Suppressor macrophage (primary cell): ENCODE results near the gene LCE1A.

Experiments
- DNase-seq, 4 experiments: peaks; one replicate each; pipeline ENCODE4 v3.0.0-alpha.2; 2020 to 2022

Gene LCE1A

DNA sequence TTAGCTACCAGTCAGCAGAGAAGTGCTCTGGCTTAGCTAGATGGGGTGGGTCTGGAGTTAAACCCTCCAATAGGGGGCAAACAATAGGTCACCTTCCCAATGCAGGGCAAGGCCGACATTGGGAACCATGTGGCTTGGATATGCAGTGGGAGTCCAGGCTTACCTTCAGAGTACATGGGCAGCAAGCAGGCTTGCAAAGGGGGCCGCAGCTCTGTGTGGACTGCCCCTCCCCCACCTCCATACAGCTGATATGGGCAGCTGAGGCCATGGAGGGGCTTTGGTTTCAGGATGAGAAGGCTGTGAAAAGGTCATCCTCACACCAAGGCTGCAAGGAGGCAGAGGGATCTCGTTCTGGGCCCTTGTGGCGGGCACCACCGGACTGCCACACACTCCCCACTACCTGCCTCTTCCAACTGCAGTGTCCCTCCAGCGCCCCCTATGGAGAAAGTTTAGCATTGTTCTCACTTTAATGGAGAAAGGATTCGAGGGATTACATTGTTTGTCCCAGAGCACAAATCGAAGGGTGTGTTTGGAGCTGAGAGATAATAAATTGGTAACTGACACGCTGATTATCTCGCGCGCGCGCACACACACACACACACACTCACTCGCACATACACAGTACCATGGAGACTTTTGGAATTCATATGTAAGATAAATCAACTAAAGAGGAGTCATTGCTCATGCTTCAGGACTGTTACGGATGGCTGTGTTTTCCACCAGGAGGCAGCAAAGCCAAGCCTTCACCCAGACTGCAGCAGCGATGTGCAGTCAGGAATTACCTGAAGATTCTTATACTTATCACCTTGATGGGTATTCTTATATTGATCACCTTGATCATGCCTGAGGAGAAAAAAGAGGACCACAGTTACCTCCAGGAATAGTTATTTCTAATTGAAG lies 43.8 kb downstream of the LCE1A start:
- peak; percentile 11 to 37 (median 30) for DNase-seq

GRCh38 chr1:152871731-152872126 lies 44.5 kb downstream of the LCE1A start:
- DNase-seq = no peak

DNA sequence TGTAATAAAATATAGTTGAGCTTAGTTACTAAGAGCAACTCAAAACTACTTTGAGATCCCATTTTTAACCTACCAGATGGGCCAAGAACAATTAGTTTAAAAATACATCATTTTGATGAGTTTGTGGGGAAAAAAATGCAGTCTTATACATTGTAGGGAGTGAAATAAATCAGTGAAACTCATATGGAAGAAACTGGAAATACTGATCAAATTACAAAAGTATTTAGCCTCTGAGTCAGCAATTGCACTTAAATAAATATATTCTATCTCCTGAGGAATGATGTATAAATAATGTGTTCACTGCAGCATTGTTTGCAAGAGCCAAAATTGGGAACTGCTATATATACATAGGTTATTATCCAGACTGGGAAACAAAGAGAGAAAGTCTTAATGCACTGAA lies 46.2 kb downstream of the LCE1A start:
- no peak for DNase-seq

DNA sequence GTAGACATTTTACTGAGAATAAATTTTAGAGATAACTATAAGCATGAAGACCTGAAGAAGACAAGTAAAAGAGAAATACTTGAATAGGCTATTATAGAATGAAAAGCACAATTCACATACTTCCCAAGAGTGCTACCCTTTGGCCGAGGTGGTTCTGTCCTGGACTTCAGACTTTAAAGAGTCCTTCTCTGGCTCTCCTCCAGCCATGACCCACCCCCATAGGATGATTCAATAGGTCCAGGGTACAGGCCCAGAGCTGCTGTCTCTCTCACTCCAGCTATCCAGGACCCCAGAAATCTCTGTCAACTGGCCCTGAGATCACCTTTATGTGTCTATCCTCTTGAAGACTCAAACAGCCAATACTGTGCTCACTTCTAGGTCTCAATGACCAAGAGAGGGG lies 49.6 kb downstream of the LCE1A start:
- DNase-seq = no peak
